RPMI7951 (cell line): ENCODE results near the gene PRKAG2. TPM values are rescaled to one million over a fixed set of nuclear protein-coding genes. Genes with fewer than 3 reads are reported as not detected.
A peak's percentile ranks its signal among the peaks of the same experiment; 100 is the strongest.

Experiments used
- DNase-seq: peaks from one replicate; pipeline ENCODE4 v3.0.0-alpha.2; 2012; ENCODE audit warnings: low read depth
- total RNA-seq: library from RNA; depleted of rRNA; stranded (reverse); fragments of >200 nt; shearing (Covaris generic); gene quantifications from 2 replicates; pipeline ENCODE4 v1.2.3, GENCODE V29; 2014

The PRKAG2 gene
- total RNA-seq, 1 experiment from 2014 or later = 3.6 TPM

- peak; percentile 53 for DNase-seq
These were observed 181.9 kb downstream of the PRKAG2 start for GRCh38 chr7:151694828-151695580.

- DNase-seq = no peak
These were observed 182.5 kb downstream of the PRKAG2 start for GRCh38 chr7:151694441-151694827.

- DNase-seq = no peak
These were observed 183.8 kb downstream of the PRKAG2 start for GRCh38 chr7:151693140-151693539.

GRCh38 chr7:151692721-151693120 lies 184.2 kb downstream of the PRKAG2 start:
- DNase-seq = no peak

- DNase-seq = no peak
These were observed 185.5 kb downstream of the PRKAG2 start for GRCh38 chr7:151691449-151691848.

GRCh38 chr7:151690606-151691005 lies 186.3 kb downstream of the PRKAG2 start:
- peak; percentile 33 for DNase-seq

GRCh38 chr7:151689196-151689971 lies 187.5 kb downstream of the PRKAG2 start:
- DNase-seq = no peak

GRCh38 chr7:151688236-151688780 lies 188.6 kb downstream of the PRKAG2 start:
- no peak for DNase-seq

GRCh38 chr7:151687523-151688235 lies 189.2 kb downstream of the PRKAG2 start:
- peak; percentile 96 for DNase-seq

- DNase-seq = no peak
These were observed 190.1 kb downstream of the PRKAG2 start for GRCh38 chr7:151686826-151687225.

- no peak for DNase-seq
These were observed 190.7 kb downstream of the PRKAG2 start for GRCh38 chr7:151686016-151686766.

GRCh38 chr7:151684408-151685175 lies 192.3 kb downstream of the PRKAG2 start:
- DNase-seq = no peak

GRCh38 chr7:151683615-151684407 lies 193.1 kb downstream of the PRKAG2 start:
- DNase-seq = no peak

GRCh38 chr7:151682831-151683614 lies 193.9 kb downstream of the PRKAG2 start:
- DNase-seq = no peak

GRCh38 chr7:151681726-151682125 lies 195.2 kb downstream of the PRKAG2 start:
- no peak for DNase-seq

GRCh38 chr7:151680810-151681209 lies 196.1 kb downstream of the PRKAG2 start:
- no peak for DNase-seq

- DNase-seq = no peak
These were observed 196.9 kb downstream of the PRKAG2 start for GRCh38 chr7:151679881-151680612.

- DNase-seq = no peak
These were observed 197.7 kb downstream of the PRKAG2 start for GRCh38 chr7:151679071-151679708.
